IMR-90 (cell line): Measurements from ENCODE around the gene RNF32. TPM values are rescaled to one million over a fixed set of nuclear protein-coding genes. Genes with fewer than 3 reads are reported as not detected.

Experiments used
- ATAC-seq: fragments of 200-7000 bp; cut with Tn5 transposase; 2 replicates; pipeline ENCODE4 v1.9.1; 2020; ENCODE audit warnings: low read depth, mild to moderate bottlenecking, moderate library complexity
- BruUV-seq: library from RNA; stranded (reverse); fragments of 400-500 nt; replicated peaks from 2 replicates; lab custom pipeline; 2021; lab: Mats Ljungman, UMichigan
- CTCF ChIA-PET: fragments of 300-600 bp; formaldehyde crosslinking; extraction: SDS; loops from one replicate; lab custom pipeline; 2021; ENCODE audit warnings: antibody characterized with exemption; lab: Yijun Ruan, JAX
- POLR2A ChIA-PET: fragments of 300-600 bp; sonication (Branson Sonifier 250); formaldehyde crosslinking; loops from one replicate; lab custom pipeline; 2022; ENCODE audit warnings: antibody characterized with exemption; ENCODE audit not compliant: unreplicated experiment; lab: Charles Lee
- DNase-seq: peaks from one replicate; pipeline ENCODE4 v3.0.0; 2013
- H2AFZ ChIP-seq: replicated peaks from 2 replicates; pipeline ENCODE3; 2013; ENCODE audit warnings: low read length, mild to moderate bottlenecking; ENCODE audit not compliant: poor library complexity
- H2AK5ac ChIP-seq: 2 replicates; pipeline ENCODE4 v1.6.1; 2013; ENCODE audit warnings: low read depth, low read length, inconsistent platforms
- H2AK9ac ChIP-seq: replicated peaks from 2 replicates; pipeline ENCODE3; 2013; ENCODE audit warnings: mild to moderate bottlenecking, low read depth, low read length, moderate library complexity; ENCODE audit not compliant: poor library complexity
- H2BK120ac ChIP-seq: 2 replicates; pipeline ENCODE4 v1.6.1; 2013; ENCODE audit warnings: low read depth, low read length, inconsistent platforms
- H2BK15ac ChIP-seq: 3 replicates; pipeline ENCODE4 v1.6.1; 2013; ENCODE audit warnings: low read depth, low read length, inconsistent platforms
- H2BK20ac ChIP-seq: 2 replicates; pipeline ENCODE4 v1.6.1; 2013; ENCODE audit warnings: low read depth, mild to moderate bottlenecking, inconsistent platforms, low read length, moderate library complexity
- H2BK5ac ChIP-seq: 2 replicates; pipeline ENCODE4 v1.6.1; 2013; ENCODE audit warnings: mild to moderate bottlenecking, low read depth, low read length, inconsistent platforms; ENCODE audit not compliant: poor library complexity, severe bottlenecking
- H3K14ac ChIP-seq: replicated peaks from 2 replicates; pipeline ENCODE4 v1.6.1; 2013; ENCODE audit warnings: low read depth, low read length, inconsistent platforms
- H3K18ac ChIP-seq: 2 replicates; pipeline ENCODE4 v1.6.1; 2013; ENCODE audit warnings: low read depth, low read length, control low read depth
- H3K23ac ChIP-seq: 2 replicates; pipeline ENCODE4 v1.6.1; 2013; ENCODE audit warnings: low read depth, low read length, inconsistent platforms
- H3K27ac ChIP-seq: 2 replicates; pipeline ENCODE4 v1.5.1; 2013; ENCODE audit warnings: mild to moderate bottlenecking, control low read depth, low read length; ENCODE audit not compliant: insufficient read depth
- H3K27me3 ChIP-seq: 2 replicates; pipeline ENCODE4 v1.6.1; 2013; ENCODE audit warnings: low read length; ENCODE audit not compliant: control insufficient read depth, insufficient read depth
- H3K36me3 ChIP-seq: 2 replicates; pipeline ENCODE4 v1.6.1; 2013; ENCODE audit warnings: low read length, mixed read lengths; ENCODE audit not compliant: control insufficient read depth, insufficient read depth
- H3K4ac ChIP-seq: 2 replicates; pipeline ENCODE4 v1.6.1; 2013; ENCODE audit warnings: low read depth, low read length, inconsistent platforms
- H3K4me1 ChIP-seq: 2 replicates; pipeline ENCODE4 v1.6.1; 2013; ENCODE audit warnings: low read length, mixed read lengths; ENCODE audit not compliant: control insufficient read depth, insufficient read depth
- H3K4me2 ChIP-seq: 2 replicates; pipeline ENCODE4 v1.6.1; 2013; ENCODE audit warnings: low read depth, mild to moderate bottlenecking, control low read depth, low read length, moderate library complexity
- H3K4me3 ChIP-seq: 2 replicates; pipeline ENCODE4 v1.5.1; 2013; ENCODE audit warnings: low read depth, mild to moderate bottlenecking, control low read depth, low read length, moderate library complexity; ENCODE audit not compliant: insufficient read depth
- H3K56ac ChIP-seq: 2 replicates; pipeline ENCODE4 v1.6.1; 2013; ENCODE audit warnings: low read length, inconsistent platforms; ENCODE audit not compliant: insufficient read depth; ENCODE audit errors: extremely low read depth
- H3K79me1 ChIP-seq, 2 experiments: 2 replicates each; pipeline ENCODE4 v1.6.1; 2013; ENCODE audit warnings: low read length in 2 of 2, inconsistent platforms in 1 of 2, low read depth in 1 of 2
- H3K9ac ChIP-seq: 2 replicates; pipeline ENCODE4 v1.6.1; 2013; ENCODE audit warnings: low read depth, low read length, control low read depth
- H3K9me1 ChIP-seq: 2 replicates; pipeline ENCODE4 v1.6.1; 2013; ENCODE audit warnings: low read length, inconsistent platforms; ENCODE audit not compliant: insufficient read depth
- H3K9me3 ChIP-seq: 2 replicates; pipeline ENCODE4 v1.6.1; 2013; ENCODE audit warnings: low read length; ENCODE audit not compliant: control insufficient read depth, insufficient read depth
- H4K20me1 ChIP-seq: 2 replicates; pipeline ENCODE4 v1.6.1; 2013; ENCODE audit warnings: low read length, inconsistent platforms; ENCODE audit not compliant: insufficient read depth
- H4K5ac ChIP-seq: 2 replicates; pipeline ENCODE4 v1.6.1; 2013; ENCODE audit warnings: mild to moderate bottlenecking, low read depth, low read length, control low read depth
- H4K8ac ChIP-seq, 2 experiments: 2 replicates each; pipeline ENCODE4 v1.6.1; 2013; ENCODE audit warnings: low read depth in 2 of 2, low read length in 2 of 2, control low read depth in 1 of 2, inconsistent platforms in 1 of 2
- H4K91ac ChIP-seq: 2 replicates; pipeline ENCODE4 v1.6.1; 2013; ENCODE audit warnings: low read depth, low read length, inconsistent platforms; ENCODE audit not compliant: insufficient read depth
- BHLHE40 ChIP-seq: fragments of 150-350 bp; IDR thresholded peaks from 2 replicates; pipeline ENCODE4 v1.6.1; 2016; ENCODE audit warnings: mild to moderate bottlenecking, low read depth, low read length
- CEBPB ChIP-seq: IDR thresholded peaks from 2 replicates; pipeline ENCODE4 v1.6.1; 2012; ENCODE audit warnings: low read depth, low read length, improper control_type of control experiment
- CHD1 ChIP-seq: IDR thresholded peaks from 2 replicates; pipeline ENCODE4 v1.6.1; 2012; ENCODE audit warnings: low read depth, low read length, improper control_type of control experiment
- FOS ChIP-seq: fragments of 150-350 bp; IDR thresholded peaks from 2 replicates; pipeline ENCODE4 v1.6.1; 2016; ENCODE audit warnings: low read depth, low read length
- MAFK ChIP-seq: IDR thresholded peaks from 2 replicates; pipeline ENCODE4 v1.6.1; 2012; ENCODE audit warnings: low read depth, low read length, improper control_type of control experiment
- MAZ ChIP-seq: IDR thresholded peaks from 2 replicates; pipeline ENCODE4 v1.6.1; 2012; ENCODE audit warnings: low read depth, mild to moderate bottlenecking, low read length, improper control_type of control experiment, moderate library complexity, borderline replicate concordance
- MXI1 ChIP-seq: IDR thresholded peaks from 2 replicates; pipeline ENCODE4 v1.6.1; 2012; ENCODE audit warnings: low read depth, mild to moderate bottlenecking, low read length, moderate library complexity, borderline replicate concordance
- NFE2L2 ChIP-seq: fragments of 150-350 bp; IDR thresholded peaks from 2 replicates; pipeline ENCODE4 v1.6.1; 2016; ENCODE audit warnings: low read depth, mild to moderate bottlenecking, low read length
- RAD21 ChIP-seq: IDR thresholded peaks from 2 replicates; pipeline ENCODE4 v1.6.1; 2012; ENCODE audit warnings: low read length, improper control_type of control experiment
- RCOR1 ChIP-seq: IDR thresholded peaks from 2 replicates; pipeline ENCODE4 v1.6.1; 2012; ENCODE audit warnings: mild to moderate bottlenecking, low read length, improper control_type of control experiment; ENCODE audit not compliant: insufficient replicate concordance
- RFX5 ChIP-seq: IDR thresholded peaks from 2 replicates; pipeline ENCODE4 v1.8.0; 2012; ENCODE audit warnings: low read depth, mild to moderate bottlenecking, low read length, moderate library complexity
- SMC3 ChIP-seq: fragments of 150-350 bp; IDR thresholded peaks from 2 replicates; pipeline ENCODE4 v1.6.1; 2016; ENCODE audit warnings: low read depth, mild to moderate bottlenecking, antibody characterized with exemption, low read length, moderate library complexity
- WGBS, 2 experiments: methylation state at CpG; one replicate each; pipeline versions ENCODE4 v1.1.5 to v1.1.7; 2013; ENCODE audit warnings: missing lambda C conversion rate in 2 of 2; ENCODE audit not compliant: insufficient read length in 1 of 2; ENCODE audit errors: extremely low coverage in 2 of 2; 5-methylcytosine and 5-hydroxymethylcytosine counted together
- dilution Hi-C: fragments of 300-500 bp; cut with HindIII; formaldehyde crosslinking; loops from one replicate; pipeline ENCODE4 v1.14.3; 2018; ENCODE audit warnings: low sequenced_read_pairs; ENCODE audit not compliant: unreplicated experiment
- in situ Hi-C: fragments of 300-500 bp; cut with MboI; formaldehyde crosslinking; loops from 3 replicates; pipeline ENCODE4 v1.14.3; 2019; ENCODE audit warnings: low sequenced_read_pairs, inconsistent platforms, mixed read lengths
- intact Hi-C: fragments of 100-400 bp; cut with micrococcal nuclease; formaldehyde crosslinking; loops from 2 replicates; pipeline ENCODE4 v1.10.0; 2022
- polyA plus RNA-seq, 3 experiments: library from polyadenylated mRNA; depleted of rRNA; stranded (reverse); fragments of >200 nt; gene quantifications; 2 replicates each; pipeline ENCODE4 v1.2.3, GENCODE V29; 2012; ENCODE audit warnings: low replicate concordance in 1 of 3
- total RNA-seq: library from RNA; depleted of rRNA; stranded (reverse); fragments of >200 nt; gene quantifications from 2 replicates; pipeline ENCODE4 v1.2.3, GENCODE V29; 2012
- TF ChIP-seq, protein P1 (sequence below): conservative IDR thresholded peaks from 2 replicates; pipeline ENCODE4 v1.5.1; 2012; ENCODE audit warnings: mild to moderate bottlenecking, low read depth, low read length, improper control_type of control experiment
- TF ChIP-seq, protein P2 (sequence below): fragments of 150-350 bp; IDR thresholded peaks from 2 replicates; pipeline ENCODE4 v1.6.1; 2016; ENCODE audit warnings: low read depth, mild to moderate bottlenecking, low read length, moderate library complexity, borderline replicate concordance

RNF32 gene
- total and polyA plus RNA-seq, 2 of the 4 experiments (the other 2 are of a cell fraction) = 0.36 to 0.63 TPM

DNA sequence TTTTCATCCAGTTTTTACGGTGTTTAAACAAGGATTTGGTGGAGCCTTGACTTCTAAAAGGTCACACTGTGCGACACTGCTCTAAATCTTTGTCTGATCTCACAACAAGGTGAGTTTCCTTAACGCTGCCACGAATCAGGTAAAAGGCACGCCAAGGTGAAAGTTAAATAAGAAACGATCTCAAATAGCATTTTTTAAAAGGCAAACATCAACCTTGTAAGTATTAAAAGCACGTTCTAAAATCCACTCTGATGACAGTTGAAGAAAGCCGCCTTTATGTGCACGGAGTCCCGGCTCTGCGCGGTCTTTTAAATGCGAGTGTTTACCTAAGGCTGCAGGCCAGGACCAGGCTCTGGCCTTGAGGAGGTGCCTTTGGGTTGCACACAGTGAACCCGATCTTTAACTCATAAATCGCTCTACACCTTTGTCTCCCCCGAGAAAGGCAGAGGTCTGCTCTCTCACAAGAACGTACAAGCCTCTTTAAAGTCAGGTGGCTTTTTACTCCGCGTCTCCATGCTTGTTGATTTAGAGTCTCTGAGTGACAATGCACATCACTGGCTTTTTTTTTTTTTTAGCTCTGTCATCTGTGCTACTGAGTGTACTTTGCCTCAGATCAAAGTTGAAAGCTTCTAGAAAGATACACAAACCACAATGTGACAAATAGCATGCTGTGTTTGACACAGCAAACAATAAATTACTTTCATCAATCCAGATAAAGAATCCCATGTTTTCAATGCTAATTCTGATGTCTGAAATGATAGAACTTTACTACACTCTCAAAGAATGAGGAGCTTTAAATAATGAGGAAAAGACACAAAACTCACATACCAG is 25.9 kb upstream of the RNF32 start:
- Histone ChIP-seq H3K4me3 (no peak overlapping the region), H2BK120ac (no peak overlapping the region), H3K9me3 (no peaks in the 10 kb centered on the region), H3K27me3 (peaks cover 24% of the 10 kb centered on the region), H2BK20ac (no peak overlapping the region), H3K27ac (no peak overlapping the region), H4K91ac (no peak overlapping the region), H4K20me1 (no peaks in the 10 kb centered on the region), H3K14ac (no peak overlapping the region), H3K9me1 (no peaks in the 10 kb centered on the region), H2BK15ac (no peak overlapping the region), H2AK5ac (no peak overlapping the region), H3K79me1 (no peaks in the 10 kb centered on the region), H3K4me2 (no peak overlapping the region), H3K36me3 (no peaks in the 10 kb centered on the region), H2AFZ (no peak overlapping the region), H3K4me1 (no peaks in the 10 kb centered on the region), H2AK9ac (no peak overlapping the region), H3K9ac (no peak overlapping the region), H4K8ac (no peak overlapping the region), H3K4ac (no peak overlapping the region), H3K23ac (no peak overlapping the region), H2BK5ac (no peak overlapping the region), H4K5ac (no peak overlapping the region), H3K56ac (no peak overlapping the region), H3K18ac (no peak overlapping the region)
- WGBS, 2 experiments = 53% methylated on average over 3 of the region's 19 CpGs; no CpG with 5 or more reads in 1 of the 2 experiments
- dilution Hi-C loops (no loop called here), in situ Hi-C loops (no loop called here), intact Hi-C loops (no loop called here)
- CTCF ChIA-PET = no interaction called here
- TF ChIP-seq CHD1 = no peak
- no peak for TF ChIP-seq RFX5
- TF ChIP-seq, protein P1, sequence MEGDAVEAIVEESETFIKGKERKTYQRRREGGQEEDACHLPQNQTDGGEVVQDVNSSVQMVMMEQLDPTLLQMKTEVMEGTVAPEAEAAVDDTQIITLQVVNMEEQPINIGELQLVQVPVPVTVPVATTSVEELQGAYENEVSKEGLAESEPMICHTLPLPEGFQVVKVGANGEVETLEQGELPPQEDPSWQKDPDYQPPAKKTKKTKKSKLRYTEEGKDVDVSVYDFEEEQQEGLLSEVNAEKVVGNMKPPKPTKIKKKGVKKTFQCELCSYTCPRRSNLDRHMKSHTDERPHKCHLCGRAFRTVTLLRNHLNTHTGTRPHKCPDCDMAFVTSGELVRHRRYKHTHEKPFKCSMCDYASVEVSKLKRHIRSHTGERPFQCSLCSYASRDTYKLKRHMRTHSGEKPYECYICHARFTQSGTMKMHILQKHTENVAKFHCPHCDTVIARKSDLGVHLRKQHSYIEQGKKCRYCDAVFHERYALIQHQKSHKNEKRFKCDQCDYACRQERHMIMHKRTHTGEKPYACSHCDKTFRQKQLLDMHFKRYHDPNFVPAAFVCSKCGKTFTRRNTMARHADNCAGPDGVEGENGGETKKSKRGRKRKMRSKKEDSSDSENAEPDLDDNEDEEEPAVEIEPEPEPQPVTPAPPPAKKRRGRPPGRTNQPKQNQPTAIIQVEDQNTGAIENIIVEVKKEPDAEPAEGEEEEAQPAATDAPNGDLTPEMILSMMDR = no peak
- no peak for TF ChIP-seq CEBPB
- TF ChIP-seq NFE2L2 = no peak
- no peak for TF ChIP-seq MAZ
- no peak for TF ChIP-seq MXI1
- TF ChIP-seq BHLHE40 = no peak
- no peak for TF ChIP-seq RAD21
- no peak for TF ChIP-seq RCOR1
- TF ChIP-seq, protein P2, sequence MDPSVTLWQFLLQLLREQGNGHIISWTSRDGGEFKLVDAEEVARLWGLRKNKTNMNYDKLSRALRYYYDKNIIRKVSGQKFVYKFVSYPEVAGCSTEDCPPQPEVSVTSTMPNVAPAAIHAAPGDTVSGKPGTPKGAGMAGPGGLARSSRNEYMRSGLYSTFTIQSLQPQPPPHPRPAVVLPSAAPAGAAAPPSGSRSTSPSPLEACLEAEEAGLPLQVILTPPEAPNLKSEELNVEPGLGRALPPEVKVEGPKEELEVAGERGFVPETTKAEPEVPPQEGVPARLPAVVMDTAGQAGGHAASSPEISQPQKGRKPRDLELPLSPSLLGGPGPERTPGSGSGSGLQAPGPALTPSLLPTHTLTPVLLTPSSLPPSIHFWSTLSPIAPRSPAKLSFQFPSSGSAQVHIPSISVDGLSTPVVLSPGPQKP = no peak
- TF ChIP-seq SMC3 = no peak
- TF ChIP-seq MAFK = no peak
- TF ChIP-seq FOS = no peak
- no TSS peak for BruUV-seq
- DNase-seq = no peak
- ATAC-seq = no peak
- POLR2A ChIA-PET = interaction anchor here (0.8 kb wide), 1 partner anchor 23 kb away, joined by 4 read pairs; no protein-coding TSS in a partner anchor
